H9 (cell line): ENCODE results near the gene CDC14A. TPM values are rescaled to one million over a fixed set of nuclear protein-coding genes. Genes with fewer than 3 reads are reported as not detected.

Experiments used
- DNase-seq: peaks from one replicate; pipeline ENCODE4 v3.0.0-alpha.2; 2017
- H2AFZ ChIP-seq: one replicate; pipeline ENCODE4 v1.6.1; 2013; ENCODE audit warnings: mild to moderate bottlenecking, low read length, control low read depth, moderate library complexity
- H2AK5ac ChIP-seq: 2 replicates; pipeline ENCODE4 v1.6.1; 2013; ENCODE audit warnings: low read length, control low read depth, mixed read lengths; ENCODE audit not compliant: insufficient read length
- H2BK120ac ChIP-seq: one replicate; pipeline ENCODE4 v1.6.1; 2013; ENCODE audit warnings: low read depth, mild to moderate bottlenecking, low read length, control low read depth, inconsistent platforms; ENCODE audit not compliant: poor library complexity, severe bottlenecking
- H2BK12ac ChIP-seq: 2 replicates; pipeline ENCODE4 v1.6.1; 2013; ENCODE audit warnings: low read length, control low read depth, mixed read lengths, low read depth; ENCODE audit not compliant: insufficient read length
- H2BK15ac ChIP-seq: 2 replicates; pipeline ENCODE4 v1.6.1; 2013; ENCODE audit warnings: low read depth, low read length, control low read depth
- H2BK20ac ChIP-seq: one replicate; pipeline ENCODE4 v1.6.1; 2013; ENCODE audit warnings: low read depth, mild to moderate bottlenecking, low read length, control low read depth, inconsistent platforms; ENCODE audit not compliant: poor library complexity, severe bottlenecking
- H2BK5ac ChIP-seq: 2 replicates; pipeline ENCODE4 v1.6.1; 2013; ENCODE audit warnings: low read length, control low read depth, mixed read lengths; ENCODE audit not compliant: insufficient read length
- H3K14ac ChIP-seq: 2 replicates; pipeline ENCODE4 v1.6.1; 2013; ENCODE audit warnings: low read length, control low read depth; ENCODE audit not compliant: insufficient read depth
- H3K18ac ChIP-seq: 2 replicates; pipeline ENCODE4 v1.6.1; 2013; ENCODE audit warnings: low read depth, mild to moderate bottlenecking, mixed read lengths, low read length, control low read depth; ENCODE audit not compliant: insufficient read length
- H3K23ac ChIP-seq: 2 replicates; pipeline ENCODE4 v1.6.1; 2013; ENCODE audit warnings: low read length, control low read depth, mixed read lengths, low read depth; ENCODE audit not compliant: insufficient read length
- H3K23me2 ChIP-seq: 2 replicates; pipeline ENCODE4 v1.6.1; 2013; ENCODE audit warnings: low read depth, mild to moderate bottlenecking, mixed read lengths, low read length, control low read depth; ENCODE audit not compliant: insufficient read length, poor library complexity, severe bottlenecking
- H3K27ac ChIP-seq: 2 replicates; pipeline ENCODE4 v1.5.1; 2013; ENCODE audit warnings: low read length, control low read depth, mixed read lengths, low read depth; ENCODE audit not compliant: insufficient read length
- H3K27me3 ChIP-seq: 2 replicates; pipeline ENCODE4 v1.6.1; 2013; ENCODE audit warnings: low read length, control low read depth, inconsistent platforms; ENCODE audit not compliant: insufficient read depth
- H3K4ac ChIP-seq: 2 replicates; pipeline ENCODE4 v1.6.1; 2013; ENCODE audit warnings: low read depth, mild to moderate bottlenecking, control low read depth, inconsistent platforms, low read length, moderate library complexity
- H3K4me1 ChIP-seq: 2 replicates; pipeline ENCODE4 v1.6.1; 2013; ENCODE audit warnings: low read length, control low read depth, inconsistent platforms; ENCODE audit not compliant: insufficient read depth
- H3K4me2 ChIP-seq: 2 replicates; pipeline ENCODE4 v1.6.1; 2013; ENCODE audit warnings: low read length, control low read depth, mixed read lengths; ENCODE audit not compliant: insufficient read length, insufficient read depth
- H3K56ac ChIP-seq: 2 replicates; pipeline ENCODE4 v1.6.1; 2013; ENCODE audit warnings: low read depth, mild to moderate bottlenecking, mixed read lengths, low read length, control low read depth; ENCODE audit not compliant: insufficient read length
- H3K79me1 ChIP-seq: 2 replicates; pipeline ENCODE4 v1.6.1; 2013; ENCODE audit warnings: low read depth, mild to moderate bottlenecking, moderate library complexity, low read length, control low read depth, inconsistent platforms; ENCODE audit not compliant: insufficient read depth, poor library complexity, severe bottlenecking
- H3K79me2 ChIP-seq: 2 replicates; pipeline ENCODE4 v1.6.1; 2013; ENCODE audit warnings: low read length, control low read depth, inconsistent platforms; ENCODE audit not compliant: insufficient read depth
- H3K9ac ChIP-seq: 2 replicates; pipeline ENCODE4 v1.6.1; 2013; ENCODE audit warnings: low read length, control low read depth, mixed read lengths; ENCODE audit not compliant: insufficient read length; ENCODE audit errors: extremely low read depth
- H3K9me3 ChIP-seq: one replicate; pipeline ENCODE4 v1.6.1; 2013; ENCODE audit warnings: low read depth, low read length, inconsistent platforms; ENCODE audit not compliant: control insufficient read depth
- H3T11ph ChIP-seq: one replicate; pipeline ENCODE4 v1.6.1; 2013; ENCODE audit warnings: mild to moderate bottlenecking, low read length, control low read depth, inconsistent platforms
- H4K20me1 ChIP-seq: one replicate; pipeline ENCODE4 v1.6.1; 2013; ENCODE audit not compliant: control insufficient read depth, insufficient read length, insufficient read depth
- H4K5ac ChIP-seq: 2 replicates; pipeline ENCODE4 v1.6.1; 2013; ENCODE audit warnings: low read depth, mild to moderate bottlenecking, mixed read lengths, low read length, control low read depth; ENCODE audit not compliant: insufficient read length
- H4K8ac ChIP-seq: replicated peaks from 2 replicates; pipeline ENCODE4 v1.6.1; 2013; ENCODE audit warnings: low read length, control low read depth, mixed read lengths, low read depth; ENCODE audit not compliant: insufficient read length
- H4K91ac ChIP-seq: 2 replicates; pipeline ENCODE4 v1.6.1; 2013; ENCODE audit warnings: low read depth, mild to moderate bottlenecking, moderate library complexity, mixed read lengths, low read length, control low read depth; ENCODE audit not compliant: insufficient read length
- H3K27ac Mint-ChIP-seq, 3 experiments: 2 replicates in 2 of 3; 3 replicates in 1 of 3; pipeline ENCODE4 v1.8.0; 2020 to 2021; ENCODE audit warnings: mixed read lengths in 3 of 3, mild to moderate bottlenecking in 1 of 3, moderate library complexity in 1 of 3
- H3K27me3 Mint-ChIP-seq: 2 replicates; pipeline ENCODE4 v1.8.0; 2021; ENCODE audit warnings: low read depth, mild to moderate bottlenecking, moderate library complexity, mixed read lengths
- H3K36me3 Mint-ChIP-seq, 3 experiments: 2 replicates in 2 of 3; 3 replicates in 1 of 3; pipeline ENCODE4 v1.8.0; 2020 to 2021; ENCODE audit warnings: low read depth in 3 of 3, mixed read lengths in 3 of 3; ENCODE audit not compliant: insufficient read depth in 1 of 3
- H3K4me1 Mint-ChIP-seq, 2 experiments: 2 replicates each; pipeline ENCODE4 v1.8.0; 2020; ENCODE audit warnings: mixed read lengths in 2 of 2
- H3K4me3 Mint-ChIP-seq, 2 experiments: 2 replicates in 1 of 2; 3 replicates in 1 of 2; pipeline ENCODE4 v1.8.0; 2020 to 2021; ENCODE audit warnings: mild to moderate bottlenecking in 2 of 2, mixed read lengths in 2 of 2, moderate library complexity in 1 of 2
- H3K9me3 Mint-ChIP-seq, 2 experiments: 2 replicates in 1 of 2; 3 replicates in 1 of 2; pipeline ENCODE4 v1.8.0; 2020; ENCODE audit warnings: mild to moderate bottlenecking in 2 of 2, mixed read lengths in 2 of 2, moderate library complexity in 1 of 2
- WGBS: extraction: QIAGEN DNeasy Blood & Tissue Kit; methylation state at CpG from one replicate; pipeline ENCODE4 v1.1.7; 2013; ENCODE audit warnings: missing lambda C conversion rate, low lambda C conversion rate, mixed read lengths; ENCODE audit not compliant: insufficient read length; ENCODE audit errors: extremely low coverage; 5-methylcytosine and 5-hydroxymethylcytosine counted together
- total RNA-seq: library from RNA; stranded (reverse); gene quantifications from 2 replicates; pipeline ENCODE4 v1.2.1, GENCODE V29; 2021
- TF ChIP-seq, protein P1 (sequence below): fragments of 200-600 bp; sonication (generic); conservative IDR thresholded peaks from 3 replicates; pipeline ENCODE4 v1.8.0; 2021; ENCODE audit warnings: antibody characterized with exemption, mild to moderate bottlenecking

CDC14A gene
- total RNA-seq, 1 experiment from 2014 or later, result 8.9 TPM

GRCh38 chr1:100396651-100397050 is 44.3 kb downstream of the CDC14A start:
- TF ChIP-seq, protein P1, sequence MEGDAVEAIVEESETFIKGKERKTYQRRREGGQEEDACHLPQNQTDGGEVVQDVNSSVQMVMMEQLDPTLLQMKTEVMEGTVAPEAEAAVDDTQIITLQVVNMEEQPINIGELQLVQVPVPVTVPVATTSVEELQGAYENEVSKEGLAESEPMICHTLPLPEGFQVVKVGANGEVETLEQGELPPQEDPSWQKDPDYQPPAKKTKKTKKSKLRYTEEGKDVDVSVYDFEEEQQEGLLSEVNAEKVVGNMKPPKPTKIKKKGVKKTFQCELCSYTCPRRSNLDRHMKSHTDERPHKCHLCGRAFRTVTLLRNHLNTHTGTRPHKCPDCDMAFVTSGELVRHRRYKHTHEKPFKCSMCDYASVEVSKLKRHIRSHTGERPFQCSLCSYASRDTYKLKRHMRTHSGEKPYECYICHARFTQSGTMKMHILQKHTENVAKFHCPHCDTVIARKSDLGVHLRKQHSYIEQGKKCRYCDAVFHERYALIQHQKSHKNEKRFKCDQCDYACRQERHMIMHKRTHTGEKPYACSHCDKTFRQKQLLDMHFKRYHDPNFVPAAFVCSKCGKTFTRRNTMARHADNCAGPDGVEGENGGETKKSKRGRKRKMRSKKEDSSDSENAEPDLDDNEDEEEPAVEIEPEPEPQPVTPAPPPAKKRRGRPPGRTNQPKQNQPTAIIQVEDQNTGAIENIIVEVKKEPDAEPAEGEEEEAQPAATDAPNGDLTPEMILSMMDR, result no peak
- Histone ChIP-seq H3K56ac (no peak overlapping the region), H3K9me3 (no peaks in the 10 kb centered on the region), H3K4ac (no peak overlapping the region), H2BK5ac (no peak overlapping the region), H3K14ac (no peak overlapping the region), H3T11ph (no peak overlapping the region), H3K79me1 (peaks cover 5% of the 10 kb centered on the region), H4K20me1 (no peaks in the 10 kb centered on the region), H3K23ac (no peak overlapping the region), H4K91ac (no peak overlapping the region), H3K4me1 (no peaks in the 10 kb centered on the region), H2BK15ac (no peak overlapping the region), H2BK20ac (no peak overlapping the region), H3K9ac (no peak overlapping the region), H2BK12ac (no peak overlapping the region), H3K27me3 (no peaks in the 10 kb centered on the region), H3K79me2 (no peaks in the 10 kb centered on the region), H3K4me2 (no peak overlapping the region), H3K27ac (no peak overlapping the region), H2AK5ac (no peak overlapping the region), H3K18ac (no peak overlapping the region), H4K8ac (no peak overlapping the region), H4K5ac (no peak overlapping the region), H2AFZ (no peak overlapping the region), H2BK120ac (no peak overlapping the region), H3K23me2 (no peaks in the 10 kb centered on the region)
- no peaks in the 10 kb centered on the region for H3K9me3 Mint-ChIP-seq
- H3K27me3 Mint-ChIP-seq, result no peaks in the 10 kb centered on the region
- peaks cover 0 to 5% (median 0%) of the 10 kb centered on the region in 3 experiments; a peak in 2 of 7 replicates for H3K36me3 Mint-ChIP-seq
- H3K4me1 Mint-ChIP-seq, result peaks cover 5 to 15% of the 10 kb centered on the region in 2 experiments
- no CpG with 5 or more reads among the region's 3 CpGs for WGBS
- H3K27ac Mint-ChIP-seq, result no peak overlapping the region
- DNase-seq, result no peak
- no peak overlapping the region for H3K4me3 Mint-ChIP-seq
